Erythroblast (primary cell): ENCODE measurements around the gene APLP2.

ENCODE experiments used
- DNase-seq, 2 experiments: peaks; one replicate each; lab custom pipeline; 2025; lab: John Stamatoyannopoulos, UW
- GATA1 ChIP-seq: IDR thresholded peaks from 2 replicates; pipeline ENCODE4 v1.6.1; 2011; ENCODE audit warnings: low read depth, mild to moderate bottlenecking, control low read depth, low read length, moderate library complexity
- POLR2A ChIP-seq: IDR thresholded peaks from 2 replicates; pipeline ENCODE4 v1.6.1; 2011; ENCODE audit warnings: mild to moderate bottlenecking, low read length

APLP2 gene

GRCh38 chr11:130068986-130069658 is 572 bp upstream of the APLP2 start:
- no peak for DNase-seq
- TF ChIP-seq POLR2A (peak; percentile 13), GATA1 (no peak)

GRCh38 chr11:130070109-130070845 is 583 bp downstream of the APLP2 start:
- DNase-seq = peak; percentile 66 to 79
- no peak for TF ChIP-seq GATA1
- TF ChIP-seq POLR2A = peak; percentile 40

DNA sequence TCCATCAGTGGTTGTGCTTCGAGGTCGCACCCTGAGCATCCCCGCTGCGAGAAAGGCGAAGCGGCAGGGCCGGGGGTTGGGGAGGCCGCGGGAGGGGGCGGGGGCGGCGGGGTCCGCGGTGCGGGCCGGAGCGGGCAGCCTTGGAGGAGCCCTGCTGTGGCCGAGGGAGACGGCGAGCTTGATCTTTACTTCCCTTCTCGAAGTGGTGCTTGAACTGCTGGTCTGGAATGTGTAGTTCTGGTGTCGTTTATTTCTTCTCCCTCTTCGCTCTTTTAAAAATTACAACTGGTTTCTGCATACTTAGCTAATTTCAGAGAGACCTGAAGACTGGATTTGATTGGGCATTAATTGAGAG is 1.1 kb downstream of the APLP2 start:
- peak; percentile 59 to 73 for DNase-seq
- TF ChIP-seq POLR2A (no peak), GATA1 (no peak)

DNA sequence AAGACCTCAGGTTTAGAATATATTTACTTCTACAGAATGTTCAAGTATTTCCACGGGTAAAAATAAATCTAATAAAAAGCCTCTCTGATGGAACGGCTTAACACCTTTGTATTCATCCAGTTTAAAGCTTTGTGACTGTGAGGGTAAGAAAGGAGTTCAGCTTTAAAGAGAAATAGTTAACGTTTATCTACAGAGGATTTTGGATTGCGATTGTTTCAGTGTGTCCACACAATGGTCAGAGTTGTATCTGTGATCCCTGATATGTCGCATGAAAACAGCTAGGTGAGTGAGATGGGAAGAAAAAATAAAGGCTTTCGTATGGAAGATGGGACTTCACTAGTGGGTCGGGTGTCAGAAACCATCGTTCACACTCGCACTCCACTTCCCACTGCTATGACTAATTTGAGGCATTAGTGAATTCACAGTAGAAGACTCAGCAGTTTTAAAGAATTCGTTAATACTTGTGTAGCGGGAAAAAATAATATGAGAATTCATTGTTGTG is 1.6 kb downstream of the APLP2 start:
- peak; percentile 46 to 72 for DNase-seq
- TF ChIP-seq POLR2A (no peak), GATA1 (no peak)

DNA sequence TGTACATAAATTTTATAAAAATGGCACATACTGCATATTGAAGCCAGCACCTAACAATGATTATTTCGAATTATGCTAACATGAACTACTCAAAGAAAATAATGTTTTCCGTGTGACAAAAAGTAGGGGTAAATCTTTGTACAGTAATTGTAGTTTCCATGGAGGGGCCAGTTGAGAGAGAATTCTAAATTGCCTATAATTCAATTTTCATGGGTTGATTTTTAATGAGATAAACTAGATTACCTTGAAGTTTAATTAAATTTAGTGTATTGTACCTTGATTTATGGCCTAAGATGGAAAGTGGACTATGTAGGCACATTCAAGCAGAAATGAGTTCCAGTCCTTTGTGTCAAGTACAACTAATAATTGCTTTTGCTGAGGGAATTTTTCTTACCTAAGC is 5.0 kb downstream of the APLP2 start:
- no peak for TF ChIP-seq GATA1
- no peak for TF ChIP-seq POLR2A
- DNase-seq = no peak

DNA sequence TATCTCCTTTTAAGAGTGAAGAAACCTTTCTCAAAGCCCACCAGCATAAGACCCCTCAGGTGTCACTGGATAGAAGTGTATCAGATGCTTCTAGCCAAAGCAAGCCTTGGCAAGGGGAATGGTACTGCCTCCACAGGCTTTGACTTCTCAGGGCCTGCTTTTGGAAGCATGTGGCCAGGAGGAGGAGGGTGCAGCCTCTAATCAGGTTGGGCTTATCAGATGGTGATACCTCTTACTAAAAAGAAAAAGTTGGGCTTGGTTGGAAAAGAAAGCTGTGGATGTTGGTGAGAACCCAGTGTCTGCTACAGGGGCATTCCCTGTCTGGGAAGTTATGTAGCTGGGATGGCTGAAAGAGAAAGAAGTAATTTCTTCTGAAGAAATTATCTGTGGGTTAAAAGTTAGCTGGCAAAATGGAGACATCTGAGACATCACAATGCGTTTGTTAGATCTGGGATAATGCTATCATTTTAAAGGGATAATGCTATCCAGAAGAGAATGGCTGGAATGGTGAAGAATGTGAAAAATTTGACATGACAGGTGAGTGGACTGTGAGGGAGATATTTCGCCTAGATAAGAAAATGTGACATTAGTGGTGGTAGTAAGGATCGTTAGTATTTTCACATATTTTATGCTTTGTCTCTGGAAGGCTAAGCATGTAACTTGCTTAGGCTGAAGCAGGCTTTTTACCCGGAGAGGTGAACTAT is 7.2 kb downstream of the APLP2 start:
- no peak for TF ChIP-seq POLR2A
- no peak for TF ChIP-seq GATA1
- DNase-seq = peak; percentile 68

DNA sequence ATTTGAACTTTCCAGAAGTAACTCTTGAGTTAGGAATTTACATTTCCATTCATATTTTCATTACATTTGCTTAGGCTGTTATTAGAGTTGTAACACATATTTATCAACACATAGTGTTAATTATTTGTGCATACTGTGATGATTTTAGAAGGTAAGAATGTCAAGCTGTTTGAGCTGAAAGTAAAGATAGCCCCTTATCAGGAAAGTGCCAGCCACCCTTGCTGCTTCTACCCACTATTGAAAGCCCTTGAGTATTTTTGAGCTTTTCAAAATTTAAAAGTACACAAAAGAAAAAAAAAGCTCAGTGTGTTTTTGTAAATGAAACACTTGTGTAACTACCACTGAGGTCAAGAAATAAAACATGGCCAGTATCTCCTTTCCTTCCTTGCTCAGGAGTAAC is 8.0 kb downstream of the APLP2 start:
- peak; percentile 89 to 92 for DNase-seq
- no peak for TF ChIP-seq POLR2A
- no peak for TF ChIP-seq GATA1

DNA sequence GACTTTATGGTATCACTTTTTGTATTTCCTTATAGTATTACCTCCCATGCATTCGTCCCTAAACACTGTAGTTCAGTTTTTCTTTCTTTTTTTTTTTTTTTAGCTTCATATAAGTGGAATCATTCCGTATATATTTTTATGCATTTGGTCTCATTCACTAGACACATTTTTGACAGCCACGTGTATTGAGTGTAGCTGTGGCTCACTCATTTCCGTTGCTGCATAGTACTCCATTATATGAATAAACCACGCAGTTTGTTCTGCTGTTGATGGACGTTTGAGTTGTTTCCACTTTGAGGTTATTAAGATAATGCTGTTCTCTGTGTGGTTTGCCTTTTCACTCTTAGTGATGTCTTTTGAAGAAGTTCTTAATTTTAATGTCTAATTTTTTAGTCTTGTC is 8.4 kb downstream of the APLP2 start:
- TF ChIP-seq POLR2A = no peak
- TF ChIP-seq GATA1 = no peak
- DNase-seq = peak in 1 of 2 experiments; percentile 64

GRCh38 chr11:130085671-130086290 is 16.1 kb downstream of the APLP2 start:
- no peak for DNase-seq
- TF ChIP-seq POLR2A (no peak), GATA1 (no peak)

DNA sequence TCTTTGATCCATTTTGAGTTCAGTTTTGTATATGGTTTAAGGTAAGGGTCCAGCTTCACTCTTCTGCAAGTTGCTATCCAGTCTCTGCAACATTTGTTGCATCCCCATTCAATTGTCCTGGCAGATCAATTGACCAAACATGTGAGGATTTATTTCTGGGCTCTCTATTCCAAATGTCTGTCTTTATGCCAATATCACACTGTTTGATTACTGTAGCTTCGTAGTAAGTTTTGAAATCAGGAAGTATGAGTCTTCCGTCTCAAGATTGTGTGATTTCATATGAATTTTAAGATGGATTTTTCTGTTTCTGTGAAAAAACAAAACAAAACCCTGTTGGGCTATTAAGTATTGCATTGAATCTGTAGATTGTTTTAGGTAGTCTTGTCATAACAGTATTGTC is 17.0 kb downstream of the APLP2 start:
- no peak for TF ChIP-seq GATA1
- TF ChIP-seq POLR2A = no peak
- DNase-seq = no peak

GRCh38 chr11:130087294-130087926 is 17.7 kb downstream of the APLP2 start:
- DNase-seq = peak; percentile 60 to 62
- TF ChIP-seq POLR2A = no peak
- no peak for TF ChIP-seq GATA1

- TF ChIP-seq GATA1 = no peak
- no peak for TF ChIP-seq POLR2A
- DNase-seq = no peak
These were observed 18.5 kb downstream of the APLP2 start for GRCh38 chr11:130088217-130088616.
